Thyroid gland (tissue), 4 donors: ENCODE results near the gene PRKAA2.

ENCODE experiments used
- POLR2A ChIP-seq, 2 donors: fragments of 450-650 bp; IDR thresholded peaks; one replicate each; pipeline ENCODE4 v1.6.1; 2017; ENCODE audit warnings: antibody characterized with exemption in 2 of 2, mild to moderate bottlenecking in 2 of 2, moderate library complexity in 1 of 2
- TF ChIP-seq, protein P1 (sequence below), 6 experiments: fragments of 200-600 bp in 3 of 6; fragments of 450-650 bp in 3 of 6; sonication (generic) in 3 of 6; IDR thresholded peaks; one replicate each; pipeline ENCODE4 v1.5.1; 2016 to 2019; ENCODE audit warnings: antibody characterized with exemption in 6 of 6, mild to moderate bottlenecking in 2 of 6, inconsistent platforms in 1 of 6, moderate library complexity in 1 of 6

GRCh38 chr1:56754708-56755479, 109.8 kb downstream of the PRKAA2 start:
- TF ChIP-seq, protein P1, sequence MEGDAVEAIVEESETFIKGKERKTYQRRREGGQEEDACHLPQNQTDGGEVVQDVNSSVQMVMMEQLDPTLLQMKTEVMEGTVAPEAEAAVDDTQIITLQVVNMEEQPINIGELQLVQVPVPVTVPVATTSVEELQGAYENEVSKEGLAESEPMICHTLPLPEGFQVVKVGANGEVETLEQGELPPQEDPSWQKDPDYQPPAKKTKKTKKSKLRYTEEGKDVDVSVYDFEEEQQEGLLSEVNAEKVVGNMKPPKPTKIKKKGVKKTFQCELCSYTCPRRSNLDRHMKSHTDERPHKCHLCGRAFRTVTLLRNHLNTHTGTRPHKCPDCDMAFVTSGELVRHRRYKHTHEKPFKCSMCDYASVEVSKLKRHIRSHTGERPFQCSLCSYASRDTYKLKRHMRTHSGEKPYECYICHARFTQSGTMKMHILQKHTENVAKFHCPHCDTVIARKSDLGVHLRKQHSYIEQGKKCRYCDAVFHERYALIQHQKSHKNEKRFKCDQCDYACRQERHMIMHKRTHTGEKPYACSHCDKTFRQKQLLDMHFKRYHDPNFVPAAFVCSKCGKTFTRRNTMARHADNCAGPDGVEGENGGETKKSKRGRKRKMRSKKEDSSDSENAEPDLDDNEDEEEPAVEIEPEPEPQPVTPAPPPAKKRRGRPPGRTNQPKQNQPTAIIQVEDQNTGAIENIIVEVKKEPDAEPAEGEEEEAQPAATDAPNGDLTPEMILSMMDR (IDR thresholded peaks at IDR 0.05) = no peak
- no peak for TF ChIP-seq POLR2A (IDR thresholded peaks at IDR 0.05)
